Ovary (tissue), 1 donor: ENCODE measurements around the gene NHERF1.

Experiments
- EP300 ChIP-seq: sonication (generic); formaldehyde crosslinking; IDR thresholded peaks from one replicate; pipeline ENCODE4 v1.6.1; 2017; ENCODE audit warnings: antibody characterized with exemption
- POLR2A ChIP-seq: fragments of 450-650 bp; IDR thresholded peaks from one replicate; pipeline ENCODE4 v1.6.1; 2017; ENCODE audit warnings: antibody characterized with exemption, mild to moderate bottlenecking, moderate library complexity

DNA sequence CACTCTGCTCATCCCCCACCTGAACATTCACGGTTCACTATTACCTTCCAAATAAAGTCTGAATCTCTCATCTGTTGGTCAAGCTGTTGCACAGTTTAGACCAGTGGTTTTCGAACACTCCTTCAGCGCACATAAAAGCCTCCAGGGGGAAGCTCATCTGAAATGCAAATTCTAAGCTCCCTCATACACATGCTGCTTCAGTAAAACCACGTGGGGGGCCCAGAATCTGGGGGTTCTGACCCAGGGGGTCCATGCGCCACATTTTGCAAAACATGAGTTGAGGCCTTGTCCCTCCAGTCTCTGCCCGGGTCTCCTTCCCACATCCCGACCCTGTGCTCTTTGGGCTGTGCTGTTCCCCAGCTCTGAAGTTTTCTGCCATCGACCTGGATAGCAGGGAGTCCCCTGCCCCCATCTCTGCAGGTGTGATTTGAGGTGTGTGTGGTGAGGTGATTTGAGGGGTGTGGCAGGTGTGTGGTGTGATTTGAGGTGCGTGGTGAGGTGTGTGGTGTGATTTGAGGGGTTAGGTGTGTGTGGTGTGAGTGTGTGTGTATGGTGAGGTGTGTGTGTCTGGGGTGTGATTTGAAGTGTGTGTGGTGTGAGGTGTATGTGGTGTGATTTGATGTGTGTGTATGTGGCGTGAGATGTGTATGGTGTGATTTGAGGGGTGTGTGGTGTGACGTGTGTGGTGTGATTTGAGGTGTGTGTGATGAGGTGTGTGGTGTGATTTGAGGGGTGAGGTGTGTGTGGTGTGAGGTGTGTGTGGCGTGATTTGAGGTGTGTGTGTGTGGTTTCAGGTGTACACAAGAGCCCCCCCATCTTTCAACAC lies 16.2 kb upstream of the NHERF1 start:
- TF ChIP-seq POLR2A = no peak
- TF ChIP-seq EP300 = no peak
